ENCODE measurements around the gene PISD.

The PISD gene

GRCh38 chr22:31652088-31652487 lies 9.9 kb downstream of the PISD start:
- DNase-seq = peak in 1 of 2 experiments; percentile 14

- DNase-seq = no peak
Observed at GRCh38 chr22:31651664-31652063, 10.4 kb downstream of the PISD start.

- DNase-seq = no peak
Observed at GRCh38 chr22:31650391-31650790, 11.6 kb downstream of the PISD start.

- no peak for DNase-seq
Observed at GRCh38 chr22:31647523-31648320, 14.3 kb downstream of the PISD start.

- DNase-seq = no peak
Observed at GRCh38 chr22:31647066-31647465, 14.9 kb downstream of the PISD start.

GRCh38 chr22:31646186-31647019 lies 15.6 kb downstream of the PISD start:
- DNase-seq = peak; percentile 41 to 57

GRCh38 chr22:31639436-31640039 lies 22.5 kb downstream of the PISD start:
- no peak for DNase-seq

GRCh38 chr22:31637891-31638618 lies 24.0 kb downstream of the PISD start:
- DNase-seq = no peak

- no peak for DNase-seq
Observed at GRCh38 chr22:31637447-31637890, 24.5 kb downstream of the PISD start.

GRCh38 chr22:31635638-31636306 lies 26.2 kb downstream of the PISD start:
- DNase-seq = no peak

GRCh38 chr22:31631436-31631835 lies 30.6 kb downstream of the PISD start:
- no peak for DNase-seq

GRCh38 chr22:31630331-31631329 lies 31.4 kb downstream of the PISD start:
- DNase-seq = peak; percentile 82 to 86

- no peak for DNase-seq
Observed at GRCh38 chr22:31629741-31630184, 32.3 kb downstream of the PISD start.

- DNase-seq = no peak
Observed at GRCh38 chr22:31628969-31629708, 32.9 kb downstream of the PISD start.

GRCh38 chr22:31628362-31628761 lies 33.7 kb downstream of the PISD start:
- DNase-seq = no peak

GRCh38 chr22:31627223-31627731 lies 34.7 kb downstream of the PISD start:
- DNase-seq = no peak

GRCh38 chr22:31626427-31627150 lies 35.4 kb downstream of the PISD start:
- no peak for DNase-seq

- DNase-seq = no peak
Observed at GRCh38 chr22:31625661-31626426, 36.2 kb downstream of the PISD start.
